ENCODE measurements around the gene TMIGD2. TPM values are rescaled to one million over a fixed set of nuclear protein-coding genes. Genes with fewer than 3 reads are reported as not detected.

TMIGD2 gene
- total RNA-seq, 1 donor from 2014 or later, result 20.9 TPM

- intact Hi-C loops (cut with micrococcal nuclease), result loop anchor here (5.0 kb wide), 1 partner anchor 145 kb away; the partner anchor contains the start of gene HDGFL2
Observed at GRCh38 chr19:4327252-4327876, 25.2 kb upstream of the TMIGD2 start.

GRCh38 chr19:4326837-4327251 lies 24.7 kb upstream of the TMIGD2 start:
- intact Hi-C loops (cut with micrococcal nuclease), result loop anchor here (5.0 kb wide), 1 partner anchor 145 kb away; the partner anchor contains the start of gene HDGFL2

DNA sequence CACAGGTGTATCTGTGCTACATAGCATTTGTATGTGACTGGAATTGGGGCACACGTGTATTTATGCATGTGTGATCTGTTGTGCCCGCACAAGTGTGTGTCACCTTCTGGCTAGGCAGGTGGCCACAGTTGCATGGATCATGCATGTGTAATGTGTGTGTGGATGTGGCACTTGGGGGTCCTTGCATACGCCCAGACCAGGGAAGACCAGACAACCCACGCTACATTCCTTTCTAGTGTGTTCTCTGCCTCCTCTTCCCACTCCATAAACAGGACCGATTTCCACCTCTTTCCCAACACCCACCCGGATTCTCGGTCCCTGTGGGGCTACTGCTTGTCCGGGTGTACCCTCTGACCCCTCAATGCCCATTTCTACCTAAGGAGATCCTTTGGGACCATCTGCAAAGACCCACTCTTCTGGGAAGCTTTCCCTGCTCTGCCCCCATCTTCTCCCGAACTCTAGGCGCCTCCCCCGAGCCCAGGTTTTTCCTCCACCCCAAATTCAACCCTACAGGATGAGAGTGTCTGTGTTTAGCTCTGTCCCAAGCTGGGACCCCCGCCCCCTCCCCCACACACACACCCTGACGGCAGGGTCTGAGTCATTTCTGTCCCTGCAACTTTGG lies 24.1 kb upstream of the TMIGD2 start:
- intact Hi-C loops (cut with micrococcal nuclease), result loop anchor here (5.0 kb wide), 1 partner anchor 146 kb away; the partner anchor contains the start of gene HDGFL2

DNA sequence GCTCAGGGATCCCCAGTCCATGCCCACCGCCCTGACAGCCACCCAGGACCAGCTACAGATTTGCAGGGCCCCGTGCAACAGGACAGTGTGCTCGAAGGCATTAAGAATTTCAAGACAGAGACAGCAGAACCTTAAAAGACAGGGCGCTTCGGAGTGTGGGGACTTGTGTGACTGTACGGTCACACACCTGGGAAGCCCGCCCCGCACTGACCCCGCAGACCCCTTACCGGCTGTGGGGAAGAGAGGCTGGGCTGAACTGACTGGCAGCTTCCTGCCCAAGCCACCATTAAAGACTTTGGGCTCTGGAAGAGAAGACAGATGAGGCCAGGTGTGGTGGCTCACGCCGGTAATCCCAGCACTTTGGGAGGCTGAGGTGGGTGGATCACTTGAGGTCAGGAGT lies 22.0 kb upstream of the TMIGD2 start:
- intact Hi-C loops (cut with micrococcal nuclease), result no loop called here

DNA sequence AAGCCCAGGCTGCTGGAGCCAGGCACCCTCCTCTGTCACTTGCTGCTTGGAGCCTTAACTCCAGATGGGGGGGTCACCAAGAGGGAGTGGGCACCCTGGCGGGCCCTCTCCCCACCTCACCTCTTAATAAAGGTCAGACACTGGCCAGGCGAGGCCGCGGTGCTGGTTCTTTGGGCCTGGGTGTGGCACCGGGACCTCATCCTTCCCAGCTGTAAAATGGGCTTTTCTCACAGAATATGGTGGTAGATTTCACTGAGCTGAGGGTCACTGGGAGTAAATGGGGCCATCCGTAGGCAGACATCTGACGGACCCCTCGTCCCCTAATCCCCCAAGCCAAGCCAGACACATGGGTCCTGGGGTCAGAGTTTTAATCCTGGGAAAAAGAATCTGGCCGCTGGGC lies 21.5 kb upstream of the TMIGD2 start:
- intact Hi-C loops (cut with micrococcal nuclease), result no loop called here

DNA sequence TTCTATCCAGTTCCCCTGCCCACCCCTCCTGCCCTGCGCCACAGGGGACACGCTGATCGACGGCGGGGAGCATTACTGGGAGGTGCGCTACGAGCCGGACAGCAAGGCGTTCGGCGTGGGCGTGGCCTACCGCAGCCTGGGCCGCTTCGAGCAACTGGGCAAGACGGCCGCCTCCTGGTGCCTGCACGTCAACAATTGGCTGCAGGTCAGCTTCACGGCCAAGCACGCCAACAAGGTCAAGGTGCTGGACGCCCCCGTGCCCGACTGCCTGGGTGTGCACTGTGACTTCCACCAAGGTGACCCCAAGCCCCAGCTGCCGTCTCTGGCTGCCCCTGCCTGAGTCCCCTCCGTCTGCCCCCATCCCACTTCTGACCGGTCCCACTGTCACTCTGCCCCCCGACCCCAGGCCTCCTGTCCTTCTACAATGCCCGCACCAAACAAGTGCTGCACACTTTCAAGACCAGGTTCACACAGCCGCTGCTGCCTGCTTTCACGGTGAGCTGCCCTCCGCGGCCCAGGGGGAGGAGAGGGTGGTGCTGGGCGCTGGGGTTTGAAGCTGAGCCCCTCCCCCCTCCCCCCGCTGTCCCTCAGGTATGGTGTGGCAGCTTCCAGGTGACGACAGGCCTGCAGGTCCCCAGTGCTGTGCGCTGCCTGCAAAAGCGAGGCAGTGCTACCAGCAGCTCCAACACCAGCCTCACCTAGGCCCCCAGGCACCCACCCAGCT lies 20.9 kb upstream of the TMIGD2 start:
- intact Hi-C loops (cut with micrococcal nuclease), result no loop called here

DNA sequence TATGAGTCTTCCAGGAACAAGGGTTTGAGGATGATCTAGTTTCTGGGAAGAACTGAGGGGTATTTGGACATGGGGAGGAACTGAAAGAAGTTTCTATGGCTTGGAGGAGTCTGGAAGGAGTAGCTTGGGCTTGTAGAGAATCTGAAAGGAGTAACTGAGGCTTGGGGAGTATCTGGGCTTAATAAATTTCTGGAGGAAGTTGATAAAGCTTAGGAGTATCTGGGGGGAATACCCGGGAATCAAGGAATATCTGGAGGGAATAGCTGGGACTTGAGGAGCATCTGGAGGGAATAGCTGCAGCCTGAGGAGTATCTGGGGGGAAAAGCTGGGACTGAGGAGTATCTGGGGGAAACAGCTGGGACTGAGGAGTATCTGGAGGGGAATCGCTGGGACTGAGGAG lies 18.2 kb upstream of the TMIGD2 start:
- intact Hi-C loops (cut with micrococcal nuclease), result no loop called here

GRCh38 chr19:4319067-4319718 lies 17.0 kb upstream of the TMIGD2 start:
- intact Hi-C loops (cut with micrococcal nuclease), result no loop called here

DNA sequence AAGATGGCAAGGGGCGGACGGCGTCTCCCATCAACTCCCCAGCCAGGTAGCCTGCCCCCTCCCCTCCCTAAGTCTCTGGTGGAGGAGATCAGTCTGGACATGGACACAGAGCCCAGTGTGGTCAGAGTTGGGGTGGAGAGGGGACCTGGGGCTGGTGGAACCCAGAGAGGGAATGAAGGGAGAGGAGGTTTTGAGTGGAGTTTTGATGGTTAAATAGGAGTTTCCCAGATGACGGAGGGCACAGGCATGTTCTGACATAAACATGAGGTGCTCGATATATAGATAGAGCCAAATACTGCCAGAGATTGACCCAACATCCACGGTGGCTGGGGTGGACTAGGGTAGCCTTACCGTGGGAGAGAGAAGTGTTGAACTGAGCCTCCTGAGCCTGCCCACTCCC lies 16.3 kb upstream of the TMIGD2 start:
- intact Hi-C loops (cut with micrococcal nuclease), result no loop called here

DNA sequence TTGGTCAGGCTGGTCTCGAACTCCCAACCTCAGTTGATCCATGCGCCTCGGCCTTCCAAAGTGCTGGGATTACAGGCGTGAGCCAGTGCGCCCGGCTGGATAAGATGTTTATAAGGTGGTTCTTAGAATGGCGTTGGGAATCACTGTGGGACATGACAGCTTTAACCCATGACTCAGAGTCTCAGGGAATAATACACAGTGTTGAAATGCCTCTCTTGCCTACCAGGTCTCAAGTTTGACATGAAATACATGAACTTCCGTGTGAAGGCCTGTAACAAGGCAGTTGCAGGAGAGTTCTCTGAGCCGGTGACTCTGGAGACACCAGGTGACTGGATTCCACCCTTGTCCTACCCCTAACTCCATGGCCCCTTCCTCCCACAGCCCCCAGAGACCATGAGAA lies 14.8 kb upstream of the TMIGD2 start:
- intact Hi-C loops (cut with micrococcal nuclease), result no loop called here

GRCh38 chr19:4313847-4314490 lies 11.8 kb upstream of the TMIGD2 start:
- intact Hi-C loops (cut with micrococcal nuclease), result no loop called here

- intact Hi-C loops (cut with micrococcal nuclease), result no loop called here
Observed at GRCh38 chr19:4310247-4311121, 8.3 kb upstream of the TMIGD2 start.

DNA sequence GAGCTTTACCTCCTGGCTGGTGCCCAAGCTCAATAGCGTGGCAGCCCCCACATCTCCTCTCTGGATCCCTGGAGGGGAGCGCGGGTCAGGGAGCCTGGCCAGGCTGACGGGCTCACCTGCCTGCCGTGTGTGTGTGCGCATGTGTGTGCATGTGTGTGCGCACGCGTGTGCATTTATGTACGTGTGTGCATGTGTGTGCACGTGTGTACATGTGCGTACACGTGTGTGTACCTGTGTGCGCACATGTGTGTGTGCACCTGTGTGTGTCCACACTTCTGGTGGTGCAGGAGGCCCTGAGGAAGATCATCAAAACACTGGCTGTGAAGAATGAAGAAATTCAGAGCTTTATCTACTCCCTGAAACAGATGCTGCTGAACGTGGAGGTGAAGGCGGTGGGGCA lies 3.5 kb upstream of the TMIGD2 start:
- intact Hi-C loops (cut with micrococcal nuclease), result no loop called here

DNA sequence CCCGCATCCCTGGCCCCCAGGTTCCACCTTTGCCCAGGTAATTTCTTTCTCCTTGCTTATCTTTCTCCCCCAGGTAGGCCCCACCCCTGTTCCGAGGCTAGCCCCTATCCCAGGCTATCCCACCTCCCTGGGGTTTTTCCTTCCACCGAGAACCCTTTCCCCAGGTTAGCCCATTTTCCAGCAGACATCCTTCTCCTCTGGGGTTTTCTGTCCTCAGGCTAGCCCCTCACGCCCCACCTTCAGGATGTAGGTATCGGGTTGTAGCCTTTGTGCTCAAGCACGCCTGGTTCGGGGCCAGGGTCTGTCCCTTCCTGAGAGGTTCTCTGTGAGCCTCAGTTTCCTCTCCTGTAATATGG lies 3.0 kb upstream of the TMIGD2 start:
- intact Hi-C loops (cut with micrococcal nuclease), result no loop called here

- intact Hi-C loops (cut with micrococcal nuclease), result no loop called here
Observed at GRCh38 chr19:4304538-4305256, 2.5 kb upstream of the TMIGD2 start, which contains the start of gene FSD1. Gene FSD1, plus strand, starts transcription at chr19:4304598. Its CDS starts 149 bp downstream, at chr19:4304747.

DNA sequence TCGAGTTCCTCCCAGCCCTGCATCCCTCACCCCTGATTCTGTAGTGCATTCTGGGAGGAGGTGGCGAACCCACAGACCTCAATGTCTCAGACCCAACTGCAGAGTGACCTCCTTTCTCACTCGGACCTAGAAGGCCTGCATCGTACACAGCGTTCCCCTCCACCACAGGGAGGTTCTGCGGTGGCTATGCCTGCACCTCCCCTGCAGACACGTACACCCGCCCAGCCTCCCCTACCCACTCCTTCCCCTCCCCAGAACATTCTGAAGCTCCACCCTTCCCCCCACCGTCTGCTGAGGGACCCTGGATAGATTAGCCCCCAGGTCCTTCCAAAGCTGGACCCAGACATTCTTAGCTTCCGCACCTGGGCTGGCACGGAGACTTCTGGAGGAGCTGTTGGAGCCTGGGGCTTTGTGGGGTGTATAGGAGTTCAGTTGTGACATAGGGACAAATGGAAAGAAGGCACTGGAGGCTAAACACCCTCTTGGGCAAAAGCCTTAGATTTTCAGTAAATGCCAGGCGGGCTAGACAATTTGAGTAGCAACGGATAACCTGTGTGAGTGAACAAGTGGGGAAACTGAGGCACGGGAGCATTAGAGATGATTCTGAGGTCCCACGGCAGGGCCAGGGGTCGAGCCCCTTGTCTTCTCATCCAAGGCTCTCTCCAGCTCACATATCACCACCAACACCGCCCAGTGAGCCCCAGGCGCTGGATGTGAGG lies 1.8 kb upstream of the TMIGD2 start:
- intact Hi-C loops (cut with micrococcal nuclease), result no loop called here

DNA sequence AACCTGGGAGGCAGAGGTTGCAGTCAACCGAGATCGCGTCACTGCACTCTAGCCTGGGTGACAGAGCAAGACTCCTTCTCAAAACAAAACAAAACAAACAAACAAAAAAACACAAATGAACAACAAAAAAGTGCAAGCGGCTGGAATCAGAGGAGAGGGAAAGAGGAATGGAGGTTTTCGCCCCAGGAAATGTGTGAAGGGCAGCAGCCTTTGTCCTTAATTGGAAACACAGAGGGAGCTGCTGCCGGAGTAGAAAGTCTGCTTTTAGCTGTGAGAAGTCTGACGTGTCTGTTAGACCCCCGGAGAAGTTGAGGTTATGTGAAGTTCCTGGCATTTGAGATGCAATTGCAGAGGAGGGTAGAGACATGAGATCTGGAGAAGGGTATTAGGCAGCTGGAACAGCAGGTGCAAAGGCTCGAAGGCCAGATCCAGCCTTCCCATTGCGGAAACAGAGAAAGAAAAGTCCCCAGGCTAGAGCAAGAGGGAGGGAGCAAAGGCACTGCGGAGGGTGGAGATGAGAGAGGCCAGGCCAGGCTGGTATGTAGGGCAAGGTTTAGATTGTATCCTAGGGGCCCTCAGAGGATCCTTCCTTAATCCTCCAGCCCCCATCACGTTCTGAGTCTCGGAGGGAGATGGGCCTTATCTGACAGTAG lies 473 bp downstream of the TMIGD2 start:
- intact Hi-C loops (cut with micrococcal nuclease), result no loop called here

DNA sequence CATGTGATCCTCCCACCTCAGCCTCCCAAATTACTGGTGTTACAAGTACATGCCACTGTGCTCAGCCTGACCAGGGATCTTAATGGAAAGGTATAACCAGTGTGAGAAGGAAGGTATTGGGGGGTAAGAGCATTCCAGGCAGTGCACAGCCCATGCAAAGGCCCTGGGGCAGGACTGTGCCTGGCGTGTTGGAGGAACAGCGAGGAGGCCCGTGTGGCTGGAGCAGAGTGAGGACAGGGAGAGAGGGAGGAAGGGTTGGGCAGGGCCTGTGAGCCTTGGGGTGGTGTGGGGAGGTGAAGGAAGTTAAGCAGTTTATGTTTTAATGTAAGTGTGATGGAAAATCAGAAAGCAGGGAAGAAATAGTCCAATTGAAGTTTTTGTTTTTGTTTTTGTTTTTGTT lies 1.6 kb downstream of the TMIGD2 start:
- intact Hi-C loops (cut with micrococcal nuclease), result no loop called here

Data from T-helper 2 cell treated with Interferon-gamma antibody and Interleukin-4, amounts not matched to agents 100 ng/mL and 5 ng/mL, for 36 hours (primary cell).